Osteoblast (primary cell): ENCODE results near the gene USH2A. TPM values are rescaled to one million over a fixed set of nuclear protein-coding genes. Genes with fewer than 3 reads are reported as not detected.

ENCODE experiments used
- DNase-seq: peaks from one replicate; pipeline ENCODE4 v3.0.0; 2011; ENCODE audit warnings: low spot score, mixed read lengths; ENCODE audit not compliant: insufficient read length; ENCODE audit errors: missing footprints
- H2AFZ ChIP-seq: 2 replicates; pipeline ENCODE4 v1.6.0; 2011; ENCODE audit warnings: mild to moderate bottlenecking, low read length
- H3K27ac ChIP-seq: 2 replicates; pipeline ENCODE4 v1.5.1; 2011; ENCODE audit warnings: mild to moderate bottlenecking, low read depth, low read length, moderate library complexity
- H3K27me3 ChIP-seq: 2 replicates; pipeline ENCODE4 v1.6.0; 2012; ENCODE audit warnings: mild to moderate bottlenecking, control low read depth, inconsistent platforms, low read length, moderate library complexity; ENCODE audit not compliant: insufficient read depth
- H3K36me3 ChIP-seq: 2 replicates; pipeline ENCODE4 v1.5.1; 2011; ENCODE audit warnings: mild to moderate bottlenecking, low read length, control low read depth, moderate library complexity; ENCODE audit not compliant: insufficient read depth
- H3K4me1 ChIP-seq: 2 replicates; pipeline ENCODE4 v1.5.1; 2011; ENCODE audit warnings: mild to moderate bottlenecking, low read length, control low read depth, moderate library complexity; ENCODE audit not compliant: insufficient read depth
- H3K4me2 ChIP-seq: 2 replicates; pipeline ENCODE4 v1.6.0; 2011; ENCODE audit warnings: mild to moderate bottlenecking, low read length; ENCODE audit not compliant: insufficient read depth
- H3K4me3 ChIP-seq: fragments of 200-600 bp; sonication (generic); 3 replicates; pipeline ENCODE4 v1.5.1; 2012; ENCODE audit warnings: mild to moderate bottlenecking, low read length, inconsistent platforms; ENCODE audit not compliant: insufficient read depth
- H3K79me2 ChIP-seq: 2 replicates; pipeline ENCODE4 v1.6.0; 2012; ENCODE audit warnings: mild to moderate bottlenecking, low read length, control low read depth, inconsistent platforms; ENCODE audit not compliant: insufficient read depth
- H3K9me3 ChIP-seq: 2 replicates; pipeline ENCODE4 v1.5.1; 2011; ENCODE audit warnings: low read depth, low read length, control low read depth
- H4K20me1 ChIP-seq: 2 replicates; pipeline ENCODE4 v1.6.0; 2012; ENCODE audit warnings: mild to moderate bottlenecking, low read length, control low read depth; ENCODE audit not compliant: insufficient read depth
- total RNA-seq: library from RNA; depleted of rRNA; stranded (reverse); fragments of >200 nt; gene quantifications from 2 replicates; pipeline ENCODE4 v1.2.3, GENCODE V29; 2012
- TF ChIP-seq, protein P1 (sequence below): IDR thresholded peaks from 2 replicates; pipeline ENCODE4 v1.5.1; 2011; ENCODE audit warnings: mild to moderate bottlenecking, low read depth, low read length, moderate library complexity; ENCODE audit errors: extremely low read depth

Gene USH2A
- total RNA-seq, 1 donor = under 0.01 TPM

DNA sequence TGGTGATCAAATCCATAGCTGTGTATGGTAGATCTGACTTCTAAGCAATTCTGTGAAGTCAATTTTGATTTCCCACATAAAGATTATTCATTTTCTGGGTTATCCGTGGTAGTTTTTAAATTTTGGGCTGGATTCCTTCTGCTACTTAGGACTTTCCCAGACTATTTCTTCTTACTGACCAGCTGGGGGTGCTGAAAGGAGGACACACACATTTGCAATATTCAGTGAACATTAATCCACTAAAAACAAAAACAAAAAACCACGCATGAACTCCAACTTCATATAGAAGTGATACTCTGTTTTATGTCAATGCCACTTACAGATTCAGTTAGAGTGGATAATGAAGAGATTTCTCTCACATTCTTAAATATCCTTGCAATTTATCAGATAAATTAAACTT lies 750.8 kb downstream of the USH2A start:
- Histone ChIP-seq H3K36me3 (no peaks in the 10 kb centered on the region), H2AFZ (no peak overlapping the region), H3K27ac (no peak overlapping the region), H3K4me1 (peaks cover 5% of the 10 kb centered on the region), H3K4me2 (no peak overlapping the region), H3K27me3 (no peaks in the 10 kb centered on the region), H4K20me1 (no peaks in the 10 kb centered on the region), H3K9me3 (no peaks in the 10 kb centered on the region), H3K79me2 (no peaks in the 10 kb centered on the region), H3K4me3 (no peak overlapping the region)
- DNase-seq = no peak
- TF ChIP-seq, protein P1, sequence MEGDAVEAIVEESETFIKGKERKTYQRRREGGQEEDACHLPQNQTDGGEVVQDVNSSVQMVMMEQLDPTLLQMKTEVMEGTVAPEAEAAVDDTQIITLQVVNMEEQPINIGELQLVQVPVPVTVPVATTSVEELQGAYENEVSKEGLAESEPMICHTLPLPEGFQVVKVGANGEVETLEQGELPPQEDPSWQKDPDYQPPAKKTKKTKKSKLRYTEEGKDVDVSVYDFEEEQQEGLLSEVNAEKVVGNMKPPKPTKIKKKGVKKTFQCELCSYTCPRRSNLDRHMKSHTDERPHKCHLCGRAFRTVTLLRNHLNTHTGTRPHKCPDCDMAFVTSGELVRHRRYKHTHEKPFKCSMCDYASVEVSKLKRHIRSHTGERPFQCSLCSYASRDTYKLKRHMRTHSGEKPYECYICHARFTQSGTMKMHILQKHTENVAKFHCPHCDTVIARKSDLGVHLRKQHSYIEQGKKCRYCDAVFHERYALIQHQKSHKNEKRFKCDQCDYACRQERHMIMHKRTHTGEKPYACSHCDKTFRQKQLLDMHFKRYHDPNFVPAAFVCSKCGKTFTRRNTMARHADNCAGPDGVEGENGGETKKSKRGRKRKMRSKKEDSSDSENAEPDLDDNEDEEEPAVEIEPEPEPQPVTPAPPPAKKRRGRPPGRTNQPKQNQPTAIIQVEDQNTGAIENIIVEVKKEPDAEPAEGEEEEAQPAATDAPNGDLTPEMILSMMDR = peak; percentile 10

DNA sequence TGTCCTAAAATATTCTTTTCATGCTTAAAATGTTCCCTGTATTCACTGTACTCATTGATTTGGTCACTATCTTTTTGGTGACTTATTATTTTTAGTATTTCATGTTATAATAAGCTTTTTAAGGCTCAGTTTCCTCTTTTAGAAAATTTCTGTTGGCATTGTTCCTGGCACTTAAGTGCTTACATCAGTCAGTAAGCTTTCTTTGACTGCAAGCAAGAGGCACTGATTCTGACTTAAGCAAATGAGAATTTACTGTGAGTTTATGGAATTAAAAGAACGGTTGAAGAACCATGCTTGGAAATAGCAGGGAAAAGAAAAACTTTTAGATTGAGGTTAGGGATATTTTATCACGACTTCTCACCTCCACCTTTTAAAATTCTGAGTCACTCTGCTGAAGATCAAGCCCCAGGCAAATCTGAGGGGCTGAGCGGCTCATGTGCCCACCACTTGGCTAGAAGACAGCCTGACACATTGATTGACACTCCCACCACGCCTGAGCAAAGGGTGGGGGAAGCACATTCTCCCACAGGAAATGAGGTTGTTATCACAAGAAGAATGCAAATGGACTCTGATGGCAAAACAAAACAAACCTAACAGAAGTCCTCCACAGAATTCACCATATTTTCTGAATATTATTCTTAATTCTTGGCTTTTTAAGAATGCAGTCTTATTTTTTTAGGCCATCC lies 753.3 kb downstream of the USH2A start:
- DNase-seq = no peak
- H3K4me1 ChIP-seq = peaks cover 17% of the 10 kb centered on the region
- H3K4me3 ChIP-seq = no peak overlapping the region
- H3K4me2 ChIP-seq = no peak overlapping the region
- H3K79me2 ChIP-seq = no peaks in the 10 kb centered on the region
- no peaks in the 10 kb centered on the region for H3K36me3 ChIP-seq
- no peak overlapping the region for H3K27ac ChIP-seq
- H3K9me3 ChIP-seq = no peaks in the 10 kb centered on the region
- H4K20me1 ChIP-seq = no peaks in the 10 kb centered on the region
- TF ChIP-seq, protein P1 = no peak
- H2AFZ ChIP-seq = peak overlapping the region; percentile 58
- no peaks in the 10 kb centered on the region for H3K27me3 ChIP-seq

DNA sequence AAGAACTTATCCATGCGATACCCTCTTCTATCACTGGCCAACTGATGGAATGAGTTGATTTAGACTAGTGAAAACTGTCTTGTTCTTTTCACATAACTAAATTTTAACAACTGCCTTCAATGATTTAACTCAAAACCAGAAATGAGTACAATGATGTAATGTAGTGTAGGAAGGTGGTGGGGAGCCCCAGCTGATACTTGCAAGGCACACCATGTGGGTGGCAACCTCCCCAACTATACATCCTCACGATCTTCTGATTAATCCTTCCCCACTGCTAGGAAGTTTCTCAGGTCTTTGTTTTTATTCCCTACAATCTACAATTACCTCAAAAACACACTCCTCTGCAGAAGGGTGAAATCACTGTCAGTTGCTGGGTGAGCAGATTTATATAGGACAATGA lies 755.5 kb downstream of the USH2A start:
- H3K27ac ChIP-seq = no peak overlapping the region
- no peak overlapping the region for H2AFZ ChIP-seq
- H3K4me1 ChIP-seq = peaks cover 19% of the 10 kb centered on the region
- H3K79me2 ChIP-seq = no peaks in the 10 kb centered on the region
- no peaks in the 10 kb centered on the region for H3K36me3 ChIP-seq
- no peak overlapping the region for H3K4me3 ChIP-seq
- no peak overlapping the region for H3K4me2 ChIP-seq
- DNase-seq = no peak
- H4K20me1 ChIP-seq = no peaks in the 10 kb centered on the region
- TF ChIP-seq, protein P1 = no peak
- H3K9me3 ChIP-seq = no peaks in the 10 kb centered on the region
- no peaks in the 10 kb centered on the region for H3K27me3 ChIP-seq

DNA sequence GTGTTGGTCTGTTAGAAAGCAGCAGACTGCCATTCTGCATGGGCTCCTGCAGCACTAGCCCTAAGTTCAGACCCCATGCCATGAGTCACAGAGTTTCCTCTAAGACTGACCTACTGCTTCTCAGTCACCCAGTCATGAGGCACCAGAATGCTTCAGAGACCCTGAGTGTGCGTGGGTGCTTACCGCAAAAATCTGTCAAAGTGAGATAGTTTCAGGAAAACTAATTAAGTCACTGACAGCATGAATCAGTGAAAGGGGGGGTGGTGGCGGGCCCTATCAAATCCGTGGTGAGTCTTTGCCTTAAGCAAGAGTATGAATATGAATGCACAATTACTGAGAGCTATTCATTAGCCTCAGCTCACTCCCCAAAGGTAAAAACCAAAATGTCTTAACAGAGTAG lies 758.0 kb downstream of the USH2A start:
- H3K27me3 ChIP-seq = no peaks in the 10 kb centered on the region
- H4K20me1 ChIP-seq = no peaks in the 10 kb centered on the region
- no peak overlapping the region for H3K4me3 ChIP-seq
- H3K4me1 ChIP-seq = peaks cover 17% of the 10 kb centered on the region
- no peaks in the 10 kb centered on the region for H3K79me2 ChIP-seq
- DNase-seq = peak; percentile 71
- TF ChIP-seq, protein P1 = no peak
- no peaks in the 10 kb centered on the region for H3K9me3 ChIP-seq
- no peaks in the 10 kb centered on the region for H3K36me3 ChIP-seq
- peak overlapping the region; percentile 24 for H2AFZ ChIP-seq
- peak overlapping the region; percentile 4 for H3K4me2 ChIP-seq
- peak overlapping the region; percentile 7 for H3K27ac ChIP-seq
